ENCODE results near the gene CTNND2. TPM values are rescaled to one million over a fixed set of nuclear protein-coding genes. Genes with fewer than 3 reads are reported as not detected.

The CTNND2 gene
- polyA plus RNA-seq, 1 donor from 2014 or later = 67.0 TPM

DNA sequence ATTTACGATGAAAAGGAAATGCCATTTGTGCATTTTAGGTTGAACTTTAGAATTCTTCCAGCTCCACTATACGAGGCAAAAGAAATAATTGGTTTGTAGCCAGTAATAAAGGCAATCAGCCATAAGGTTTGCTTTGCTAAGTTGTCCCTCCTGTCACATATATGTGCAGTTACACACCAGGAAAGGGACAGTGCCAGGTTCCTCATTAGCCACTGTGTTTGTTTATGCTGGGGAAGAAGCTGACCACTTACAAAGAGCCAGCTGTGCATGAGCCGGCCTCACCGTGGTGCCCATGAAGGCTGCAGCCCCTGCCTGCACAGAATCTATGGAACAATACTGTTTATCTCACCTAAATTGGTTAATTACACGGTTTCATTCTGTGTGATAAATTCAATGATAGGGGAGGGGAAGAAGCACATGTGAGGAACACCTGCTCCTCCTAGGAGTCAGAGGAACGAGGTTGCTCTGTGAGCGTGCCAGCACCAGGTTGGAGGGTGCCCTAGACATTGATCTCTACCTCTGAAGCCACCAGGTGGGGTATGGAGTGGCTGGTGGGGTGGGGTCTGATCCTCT lies 969.4 kb downstream of the CTNND2 start:
- no peak overlapping the region for H3K4me2 ChIP-seq (ENCODE audit: low read length)
- H4K20me1 ChIP-seq (ENCODE audit: insufficient read depth) = no peaks in the 10 kb centered on the region
- H3K27me3 ChIP-seq (ENCODE audit: insufficient read depth, low read depth, low read length) = no peaks in the 10 kb centered on the region
- no peak for TF ChIP-seq SMC3 (conservative IDR thresholded peaks at IDR 0.05; ENCODE audit: poor library complexity)
- TF ChIP-seq TAF1 (IDR thresholded peaks at IDR 0.05; ENCODE audit: low read depth) = no peak
- TF ChIP-seq EZH2 (IDR thresholded peaks at IDR 0.05; ENCODE audit: borderline replicate concordance, insufficient read depth, low read length, poor library complexity, severe bottlenecking) = no peak
- no peak for TF ChIP-seq RAD21 (conservative IDR thresholded peaks at IDR 0.05)
- no peak for TF ChIP-seq POLR2AphosphoS5 (IDR thresholded peaks at IDR 0.05)
- TF ChIP-seq, protein P1, sequence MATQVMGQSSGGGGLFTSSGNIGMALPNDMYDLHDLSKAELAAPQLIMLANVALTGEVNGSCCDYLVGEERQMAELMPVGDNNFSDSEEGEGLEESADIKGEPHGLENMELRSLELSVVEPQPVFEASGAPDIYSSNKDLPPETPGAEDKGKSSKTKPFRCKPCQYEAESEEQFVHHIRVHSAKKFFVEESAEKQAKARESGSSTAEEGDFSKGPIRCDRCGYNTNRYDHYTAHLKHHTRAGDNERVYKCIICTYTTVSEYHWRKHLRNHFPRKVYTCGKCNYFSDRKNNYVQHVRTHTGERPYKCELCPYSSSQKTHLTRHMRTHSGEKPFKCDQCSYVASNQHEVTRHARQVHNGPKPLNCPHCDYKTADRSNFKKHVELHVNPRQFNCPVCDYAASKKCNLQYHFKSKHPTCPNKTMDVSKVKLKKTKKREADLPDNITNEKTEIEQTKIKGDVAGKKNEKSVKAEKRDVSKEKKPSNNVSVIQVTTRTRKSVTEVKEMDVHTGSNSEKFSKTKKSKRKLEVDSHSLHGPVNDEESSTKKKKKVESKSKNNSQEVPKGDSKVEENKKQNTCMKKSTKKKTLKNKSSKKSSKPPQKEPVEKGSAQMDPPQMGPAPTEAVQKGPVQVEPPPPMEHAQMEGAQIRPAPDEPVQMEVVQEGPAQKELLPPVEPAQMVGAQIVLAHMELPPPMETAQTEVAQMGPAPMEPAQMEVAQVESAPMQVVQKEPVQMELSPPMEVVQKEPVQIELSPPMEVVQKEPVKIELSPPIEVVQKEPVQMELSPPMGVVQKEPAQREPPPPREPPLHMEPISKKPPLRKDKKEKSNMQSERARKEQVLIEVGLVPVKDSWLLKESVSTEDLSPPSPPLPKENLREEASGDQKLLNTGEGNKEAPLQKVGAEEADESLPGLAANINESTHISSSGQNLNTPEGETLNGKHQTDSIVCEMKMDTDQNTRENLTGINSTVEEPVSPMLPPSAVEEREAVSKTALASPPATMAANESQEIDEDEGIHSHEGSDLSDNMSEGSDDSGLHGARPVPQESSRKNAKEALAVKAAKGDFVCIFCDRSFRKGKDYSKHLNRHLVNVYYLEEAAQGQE (IDR thresholded peaks at IDR 0.05; ENCODE audit: borderline replicate concordance) = no peak
- no peak for TF ChIP-seq MXI1 (conservative IDR thresholded peaks at IDR 0.05; ENCODE audit: poor library complexity, severe bottlenecking)
- TF ChIP-seq, protein P2, sequence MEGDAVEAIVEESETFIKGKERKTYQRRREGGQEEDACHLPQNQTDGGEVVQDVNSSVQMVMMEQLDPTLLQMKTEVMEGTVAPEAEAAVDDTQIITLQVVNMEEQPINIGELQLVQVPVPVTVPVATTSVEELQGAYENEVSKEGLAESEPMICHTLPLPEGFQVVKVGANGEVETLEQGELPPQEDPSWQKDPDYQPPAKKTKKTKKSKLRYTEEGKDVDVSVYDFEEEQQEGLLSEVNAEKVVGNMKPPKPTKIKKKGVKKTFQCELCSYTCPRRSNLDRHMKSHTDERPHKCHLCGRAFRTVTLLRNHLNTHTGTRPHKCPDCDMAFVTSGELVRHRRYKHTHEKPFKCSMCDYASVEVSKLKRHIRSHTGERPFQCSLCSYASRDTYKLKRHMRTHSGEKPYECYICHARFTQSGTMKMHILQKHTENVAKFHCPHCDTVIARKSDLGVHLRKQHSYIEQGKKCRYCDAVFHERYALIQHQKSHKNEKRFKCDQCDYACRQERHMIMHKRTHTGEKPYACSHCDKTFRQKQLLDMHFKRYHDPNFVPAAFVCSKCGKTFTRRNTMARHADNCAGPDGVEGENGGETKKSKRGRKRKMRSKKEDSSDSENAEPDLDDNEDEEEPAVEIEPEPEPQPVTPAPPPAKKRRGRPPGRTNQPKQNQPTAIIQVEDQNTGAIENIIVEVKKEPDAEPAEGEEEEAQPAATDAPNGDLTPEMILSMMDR (IDR thresholded peaks at IDR 0.05; ENCODE audit: poor library complexity, severe bottlenecking) = no peak
- TF ChIP-seq EP300 (conservative IDR thresholded peaks at IDR 0.05; ENCODE audit: poor library complexity, severe bottlenecking) = no peak
- H3F3A ChIP-seq (ENCODE audit: insufficient read depth, low read length, poor library complexity, severe bottlenecking) = no peaks in the 10 kb centered on the region
- no peak overlapping the region for H3K9ac ChIP-seq (ENCODE audit: low read length)
- H3K9me2 ChIP-seq (ENCODE audit: insufficient read depth, low read length) = no peaks in the 10 kb centered on the region
- H2AFZ ChIP-seq (ENCODE audit: low read depth, low read length) = no peak overlapping the region
- H3K9me3 ChIP-seq (ENCODE audit: low read length) = no peaks in the 10 kb centered on the region
- H3K4me3 ChIP-seq (ENCODE audit: low read length) = no peak overlapping the region
- H3K36me3 ChIP-seq (ENCODE audit: insufficient read depth, low read length) = no peaks in the 10 kb centered on the region
- H3K27ac ChIP-seq (ENCODE audit: low read length) = no peak overlapping the region
- H3K79me2 ChIP-seq (replicated peaks; ENCODE audit: insufficient read depth, low read length) = no peaks in the 10 kb centered on the region

DNA sequence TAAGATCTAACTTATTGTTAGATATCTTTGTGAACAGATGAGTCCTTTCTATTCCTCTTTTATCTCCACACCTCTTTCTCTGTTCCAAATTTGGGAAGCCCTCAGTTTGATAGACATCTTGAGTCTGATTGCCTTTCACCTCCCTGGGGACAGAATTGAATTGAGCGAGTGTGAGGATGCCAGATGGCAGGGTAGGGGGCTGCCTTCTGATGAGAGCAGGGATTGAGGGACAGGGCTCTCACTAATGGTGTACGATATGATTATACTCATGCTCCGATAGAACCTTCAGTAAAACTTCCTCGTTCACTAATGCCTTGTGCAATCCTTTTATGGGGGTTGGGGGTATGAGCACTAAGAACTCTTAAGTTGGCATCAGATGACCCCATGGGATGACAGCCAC lies 971.1 kb downstream of the CTNND2 start:
- H3K27me3 ChIP-seq (ENCODE audit: insufficient read depth, low read depth, low read length) = no peaks in the 10 kb centered on the region
- H3K4me2 ChIP-seq (ENCODE audit: low read length) = no peak overlapping the region
- no peak for TF ChIP-seq RAD21 (conservative IDR thresholded peaks at IDR 0.05)
- TF ChIP-seq, protein P1 (IDR thresholded peaks at IDR 0.05; ENCODE audit: borderline replicate concordance) = no peak
- H3K36me3 ChIP-seq (ENCODE audit: insufficient read depth, low read length) = no peaks in the 10 kb centered on the region
- no peaks in the 10 kb centered on the region for H3K9me3 ChIP-seq (ENCODE audit: low read length)
- no peak overlapping the region for H3K4me3 ChIP-seq (ENCODE audit: low read length)
- H3K9ac ChIP-seq (ENCODE audit: low read length) = no peak overlapping the region
- no peak overlapping the region for H2AFZ ChIP-seq (ENCODE audit: low read depth, low read length)
- no peaks in the 10 kb centered on the region for H4K20me1 ChIP-seq (ENCODE audit: insufficient read depth)
- H3K27ac ChIP-seq (ENCODE audit: low read length) = no peak overlapping the region
- no peaks in the 10 kb centered on the region for H3K79me2 ChIP-seq (replicated peaks; ENCODE audit: insufficient read depth, low read length)
- no peaks in the 10 kb centered on the region for H3F3A ChIP-seq (ENCODE audit: insufficient read depth, low read length, poor library complexity, severe bottlenecking)
- no peaks in the 10 kb centered on the region for H3K9me2 ChIP-seq (ENCODE audit: insufficient read depth, low read length)
